HG03159 (cell line): ENCODE measurements around the gene HAUS7.

Source experiments
- ATAC-seq: cut with Tn5 transposase; IDR thresholded peaks from one replicate; pipeline ENCODE4 v1.9.1; 2021; ENCODE audit warnings: mild to moderate bottlenecking, moderate library complexity; ENCODE audit not compliant: unreplicated experiment

HAUS7 gene

GRCh38 chrX:153477901-153478300, 7.5 kb upstream of the HAUS7 start:
- no peak for ATAC-seq

GRCh38 chrX:153477364-153477857, 7.0 kb upstream of the HAUS7 start:
- no peak for ATAC-seq

- ATAC-seq = no peak
Measured at GRCh38 chrX:153476666-153477363, 6.4 kb upstream of the HAUS7 start.

DNA sequence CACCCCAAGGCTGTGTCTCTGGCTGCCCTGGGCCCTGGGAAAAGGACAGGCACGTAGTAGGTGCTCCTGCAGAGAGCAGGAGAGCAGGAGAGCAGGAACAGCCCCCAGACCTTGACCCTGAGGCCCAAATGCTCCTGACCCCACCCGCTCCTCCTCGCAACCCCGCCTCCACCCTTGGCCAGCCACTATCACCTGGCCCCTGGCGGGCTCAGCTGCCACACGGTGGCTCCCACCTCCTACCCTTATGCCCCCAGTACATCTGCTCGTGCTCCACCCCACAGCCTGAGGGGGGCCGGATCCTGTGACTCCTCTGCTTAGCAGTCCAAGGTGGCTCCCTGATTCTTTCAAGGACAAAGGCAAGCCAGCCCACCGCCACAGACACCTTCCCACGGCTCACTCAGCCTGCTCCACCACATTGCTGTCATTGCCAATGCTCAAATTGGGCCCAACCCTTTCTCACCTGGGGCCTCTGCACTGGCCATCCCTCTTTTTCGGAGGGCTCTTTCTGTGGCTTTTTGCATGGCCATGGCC, 5.4 kb upstream of the HAUS7 start:
- ATAC-seq = no peak

DNA sequence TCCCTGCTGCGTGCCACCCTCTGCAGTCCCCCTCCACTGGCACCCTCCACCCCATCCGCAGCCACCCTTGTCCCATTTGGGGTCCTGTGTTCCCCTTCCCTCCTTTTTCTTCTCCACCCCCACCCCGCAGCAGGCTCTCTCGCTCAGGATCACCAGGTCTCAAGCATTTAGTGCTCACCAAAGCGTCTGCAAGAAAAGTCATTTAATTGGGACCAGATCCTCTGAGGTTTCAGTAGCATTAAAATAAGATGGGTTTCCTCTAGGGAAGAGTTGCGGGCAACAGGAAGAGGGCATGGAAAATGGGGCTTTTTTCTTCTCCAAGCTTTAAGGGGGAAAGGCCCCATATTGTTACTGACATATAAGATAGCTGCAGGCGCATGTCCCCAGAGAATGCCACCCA, 4.9 kb upstream of the HAUS7 start:
- ATAC-seq = no peak

GRCh38 chrX:153474718-153475117, 4.3 kb upstream of the HAUS7 start:
- no peak for ATAC-seq

DNA sequence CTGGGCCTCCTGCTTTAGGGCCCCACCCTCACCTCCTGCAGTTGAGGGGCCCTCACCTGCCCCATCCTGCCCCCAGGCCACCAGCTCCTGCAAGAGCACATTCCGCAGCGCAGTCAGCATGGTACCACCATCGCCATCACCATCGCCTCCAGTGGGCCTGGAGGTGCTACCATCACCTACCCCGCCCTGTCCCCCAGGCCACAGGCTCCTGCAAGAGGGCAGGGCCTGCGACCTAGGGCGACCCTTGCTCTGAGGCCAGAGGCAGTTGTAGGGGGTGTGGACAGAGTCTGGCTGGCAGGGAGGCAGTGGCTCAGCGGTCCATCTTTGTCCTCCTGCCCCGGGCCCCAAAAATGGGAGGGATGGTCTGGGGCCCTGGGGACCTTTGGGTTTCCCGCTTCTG, 3.9 kb upstream of the HAUS7 start:
- no peak for ATAC-seq

DNA sequence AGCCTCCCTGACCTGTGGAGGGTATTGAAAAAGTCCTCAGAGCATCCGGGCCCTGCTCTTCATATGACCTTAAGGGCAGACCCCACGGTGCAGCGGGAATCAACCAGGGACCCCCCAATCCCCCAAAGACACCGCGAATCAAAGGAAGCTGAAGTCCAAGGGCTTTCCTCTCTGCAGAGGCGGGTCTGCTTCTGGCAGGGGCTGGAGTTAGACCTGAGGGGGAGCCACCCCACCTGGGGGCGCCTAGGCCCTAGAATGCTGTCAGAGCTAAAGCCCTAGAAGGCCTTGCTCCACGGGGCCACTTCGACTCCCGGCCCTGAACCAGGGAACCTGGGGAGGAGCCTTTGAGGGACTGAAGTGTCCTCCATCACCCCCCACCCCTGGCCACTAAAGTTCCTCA, 2.8 kb upstream of the HAUS7 start:
- ATAC-seq = no peak

DNA sequence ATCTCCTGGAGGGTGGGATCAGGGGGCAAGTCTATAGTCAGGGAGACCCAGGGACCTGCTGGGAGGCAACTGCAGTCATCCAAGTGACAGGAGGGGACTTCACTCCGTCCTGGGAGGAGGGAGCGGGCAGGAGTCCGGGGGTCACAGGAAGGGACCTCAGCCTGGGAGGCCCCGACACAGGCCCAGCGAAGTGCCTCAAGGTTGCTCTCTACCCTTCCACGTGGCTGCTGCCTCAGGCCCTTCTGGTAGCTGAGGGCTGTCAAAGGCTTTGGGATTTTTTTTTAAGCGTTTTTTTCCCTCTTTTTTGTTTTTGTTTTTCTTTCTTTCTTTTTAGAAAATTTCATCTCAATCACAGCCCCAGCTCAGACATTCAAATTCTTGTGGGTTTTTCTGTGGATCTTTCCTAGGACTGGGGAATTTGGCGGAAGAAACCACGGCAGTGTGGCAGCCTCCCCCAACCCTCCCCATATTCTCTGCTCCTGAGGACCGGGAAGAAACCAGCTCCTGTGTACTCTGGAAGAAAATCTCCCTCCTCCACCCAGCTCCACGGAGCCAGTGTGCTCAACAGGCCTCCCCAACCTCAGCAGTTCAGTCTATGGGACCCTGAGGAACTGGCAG, 1.4 kb upstream of the HAUS7 start:
- no peak for ATAC-seq

DNA sequence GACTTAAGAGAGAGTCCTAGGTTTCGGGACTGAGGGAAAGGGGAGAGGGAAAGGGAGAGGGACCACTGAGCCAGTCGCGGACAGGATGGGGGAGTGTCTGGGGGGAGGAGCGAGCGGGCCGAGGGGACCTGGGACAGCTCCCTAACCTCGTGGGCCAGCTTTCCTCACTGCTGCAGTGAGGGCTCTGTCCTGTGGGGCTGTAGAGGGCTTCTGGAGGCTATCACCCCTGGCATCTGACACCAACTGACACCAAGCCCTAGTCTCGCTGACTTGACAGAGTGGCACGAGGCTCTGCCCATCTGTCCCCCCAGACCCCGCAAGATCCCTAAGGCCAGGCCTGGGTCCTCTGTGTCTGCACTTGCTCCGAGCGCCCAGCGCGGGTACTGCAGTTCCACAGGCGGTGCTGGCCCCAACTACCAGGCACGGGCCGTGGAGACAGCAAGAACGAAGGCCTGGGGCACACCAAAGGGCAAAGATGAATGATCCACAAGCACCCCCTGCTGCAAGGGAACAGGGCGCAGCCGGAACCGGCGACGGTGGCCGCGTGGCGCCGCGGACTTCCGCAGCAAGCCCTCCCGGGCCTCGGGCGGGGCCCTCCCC, 465 bp downstream of the HAUS7 start:
- peak; percentile 29 for ATAC-seq

GRCh38 chrX:153468008-153468580, 2.3 kb downstream of the HAUS7 start:
- ATAC-seq = no peak

GRCh38 chrX:153465691-153466380, 4.5 kb downstream of the HAUS7 start:
- no peak for ATAC-seq

- no peak for ATAC-seq
Measured at GRCh38 chrX:153464116-153464515, 6.3 kb downstream of the HAUS7 start.

DNA sequence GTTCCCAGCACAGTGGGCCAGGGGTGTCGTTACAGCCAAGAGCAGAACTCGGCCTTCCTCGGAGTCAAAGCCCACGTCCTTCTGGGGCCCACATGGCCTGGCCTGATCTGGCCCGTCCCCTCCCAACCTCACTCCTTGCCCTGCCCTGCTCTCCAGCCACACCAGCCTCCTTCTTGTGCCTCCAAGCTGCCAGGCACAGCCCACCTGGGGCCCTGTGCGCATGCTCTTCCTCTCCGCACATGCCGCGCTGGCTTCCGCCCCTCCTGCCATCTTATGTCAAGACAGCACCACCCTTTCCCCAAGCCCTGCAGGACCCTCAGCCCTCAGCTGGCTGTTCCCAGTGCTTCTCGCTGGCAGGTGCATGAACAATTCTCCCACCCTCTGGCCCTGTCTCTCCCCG, 6.8 kb downstream of the HAUS7 start:
- ATAC-seq = no peak

DNA sequence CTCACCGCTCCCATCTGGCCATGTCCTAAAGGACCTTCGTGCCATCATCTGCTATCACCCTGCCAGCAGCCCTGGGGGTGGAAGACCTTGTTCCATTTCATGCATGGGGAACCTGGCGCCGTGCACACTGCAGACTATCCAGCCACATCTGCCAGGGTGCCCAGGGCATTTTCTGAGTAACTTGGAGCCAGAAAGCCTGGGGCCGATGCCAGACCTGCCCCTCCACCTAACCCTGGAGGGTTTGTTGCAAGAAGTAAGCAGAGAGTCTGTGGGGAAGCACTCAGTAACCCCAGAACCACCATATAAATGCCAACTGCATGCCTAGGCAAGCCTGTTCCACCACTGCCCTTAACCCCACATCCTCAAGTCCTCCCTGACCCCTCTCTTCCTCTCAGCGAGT, 7.3 kb downstream of the HAUS7 start:
- ATAC-seq = no peak

DNA sequence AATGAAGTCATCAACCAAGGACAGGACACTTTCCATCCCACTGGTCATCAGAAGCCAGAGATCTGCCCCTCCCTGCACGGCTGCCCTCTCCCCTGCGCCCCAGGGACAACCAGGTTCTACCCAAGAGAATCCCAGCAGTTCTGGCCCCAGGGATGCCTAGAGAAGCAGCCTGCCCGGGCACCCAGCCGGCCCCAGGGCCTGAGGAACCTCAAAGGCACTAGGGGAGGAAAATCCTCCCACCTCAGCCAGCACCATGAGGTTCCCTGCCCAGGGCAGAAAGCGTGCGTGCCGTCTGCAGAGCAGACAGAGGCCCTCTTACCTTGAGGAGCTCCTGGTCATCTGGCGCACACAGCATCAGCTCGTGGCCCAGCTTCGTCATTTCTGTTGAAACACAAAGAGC, 8.1 kb downstream of the HAUS7 start:
- no peak for ATAC-seq

- no peak for ATAC-seq
Measured at GRCh38 chrX:153460826-153461225, 9.6 kb downstream of the HAUS7 start.

GRCh38 chrX:153459986-153460385, 10.4 kb downstream of the HAUS7 start:
- ATAC-seq = no peak

DNA sequence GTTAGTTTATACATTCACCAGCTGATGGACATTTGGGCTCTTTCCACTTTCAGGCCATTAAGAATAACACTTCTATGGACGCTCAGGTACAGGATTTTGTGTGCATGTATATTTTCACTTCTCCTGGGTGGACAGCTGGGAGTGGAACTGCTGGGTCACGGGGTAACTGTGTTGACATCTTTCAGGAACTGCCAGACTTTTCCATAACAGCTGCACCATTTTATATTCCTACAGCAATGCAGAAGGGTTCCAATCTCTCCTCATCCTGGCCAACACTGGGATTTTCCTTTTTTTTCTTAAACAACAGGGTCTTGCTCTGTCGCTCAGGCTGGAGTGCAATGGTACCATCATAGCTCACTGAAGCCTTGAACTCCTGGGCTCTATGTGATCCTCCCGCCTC, 11.9 kb downstream of the HAUS7 start:
- no peak for ATAC-seq

- ATAC-seq = no peak
Measured at GRCh38 chrX:153457827-153458466, 12.4 kb downstream of the HAUS7 start.
